KOPT-K1 (cell line): ENCODE data around the gene KCNS3.

Experiments used
- H3K27ac ChIP-seq: fragments of 200-600 bp; sonication (generic); 2 replicates; pipeline ENCODE4 v1.5.1; 2016; ENCODE audit warnings: antibody characterized with exemption, mild to moderate bottlenecking, low read depth, low read length; ENCODE audit not compliant: poor library complexity, severe bottlenecking
- H3K36me3 ChIP-seq: fragments of 200-600 bp; sonication (generic); 2 replicates; pipeline ENCODE4 v1.5.1; 2017; ENCODE audit warnings: antibody characterized with exemption, mild to moderate bottlenecking, low read length, moderate library complexity; ENCODE audit not compliant: insufficient read depth
- H3K9me3 ChIP-seq: fragments of 200-600 bp; sonication (generic); 2 replicates; pipeline ENCODE4 v1.5.1; 2017; ENCODE audit warnings: antibody characterized with exemption, low read length, mild to moderate bottlenecking; ENCODE audit not compliant: insufficient read depth, poor library complexity, severe bottlenecking

Gene KCNS3

GRCh38 chr2:17878281-17879136, at the start of gene KCNS3:
Gene KCNS3 (plus strand): TSS chr2:17878667. CDS start chr2:17931009, 52,342 bp downstream.
- Histone ChIP-seq H3K27ac (no peak within 1 kb of the TSS), H3K9me3 (peaks cover 23% of the 10 kb centered on the region), H3K36me3 (no peaks in the 10 kb centered on the region)

GRCh38 chr2:17830053-17831034, 48.1 kb upstream of the KCNS3 start:
- Histone ChIP-seq H3K27ac (no peak overlapping the region), H3K36me3 (no peaks in the 10 kb centered on the region), H3K9me3 (no peaks in the 10 kb centered on the region)

- H3K9me3 ChIP-seq: no peaks in the 10 kb centered on the region
- no peak overlapping the region for H3K27ac ChIP-seq
- no peaks in the 10 kb centered on the region for H3K36me3 ChIP-seq
Observed at GRCh38 chr2:17835516-17835915, 43.0 kb upstream of the KCNS3 start.

- H3K27ac ChIP-seq: no peak overlapping the region
- no peaks in the 10 kb centered on the region for H3K9me3 ChIP-seq
- H3K36me3 ChIP-seq: no peaks in the 10 kb centered on the region
Observed at GRCh38 chr2:17839959-17840358, 38.5 kb upstream of the KCNS3 start.

- H3K36me3 ChIP-seq: no peaks in the 10 kb centered on the region
- H3K9me3 ChIP-seq: no peaks in the 10 kb centered on the region
- H3K27ac ChIP-seq: no peak overlapping the region
Observed at GRCh38 chr2:17843457-17843856, 35.0 kb upstream of the KCNS3 start.

- Histone ChIP-seq H3K36me3 (no peaks in the 10 kb centered on the region), H3K27ac (no peak overlapping the region), H3K9me3 (no peaks in the 10 kb centered on the region)
Observed at GRCh38 chr2:17845806-17846205, 32.7 kb upstream of the KCNS3 start.

- Histone ChIP-seq H3K9me3 (no peaks in the 10 kb centered on the region), H3K27ac (no peak overlapping the region), H3K36me3 (no peaks in the 10 kb centered on the region)
Observed at GRCh38 chr2:17846676-17847075, 31.8 kb upstream of the KCNS3 start.

- Histone ChIP-seq H3K27ac (no peak overlapping the region), H3K9me3 (no peaks in the 10 kb centered on the region), H3K36me3 (no peaks in the 10 kb centered on the region)
Observed at GRCh38 chr2:17847236-17847635, 31.2 kb upstream of the KCNS3 start.

GRCh38 chr2:17849275-17849674, 29.2 kb upstream of the KCNS3 start:
- no peak overlapping the region for H3K27ac ChIP-seq
- H3K36me3 ChIP-seq: no peaks in the 10 kb centered on the region
- no peaks in the 10 kb centered on the region for H3K9me3 ChIP-seq

GRCh38 chr2:17850151-17850550, 28.3 kb upstream of the KCNS3 start:
- H3K9me3 ChIP-seq: no peaks in the 10 kb centered on the region
- no peaks in the 10 kb centered on the region for H3K36me3 ChIP-seq

GRCh38 chr2:17851731-17852585, 26.5 kb upstream of the KCNS3 start:
- Histone ChIP-seq H3K27ac (no peak overlapping the region), H3K9me3 (no peaks in the 10 kb centered on the region)

More at GRCh38 chr2:17850151-17850550, 28.3 kb upstream of the KCNS3 start:
- H3K27ac ChIP-seq: no peak overlapping the region

GRCh38 chr2:17853799-17854198, 24.7 kb upstream of the KCNS3 start:
- Histone ChIP-seq H3K27ac (no peak overlapping the region), H3K9me3 (no peaks in the 10 kb centered on the region), H3K36me3 (no peaks in the 10 kb centered on the region)

More at GRCh38 chr2:17851731-17852585, 26.5 kb upstream of the KCNS3 start:
- H3K36me3 ChIP-seq: no peaks in the 10 kb centered on the region

- H3K9me3 ChIP-seq: no peaks in the 10 kb centered on the region
- no peak overlapping the region for H3K27ac ChIP-seq
- H3K36me3 ChIP-seq: no peaks in the 10 kb centered on the region
Observed at GRCh38 chr2:17857021-17857420, 21.4 kb upstream of the KCNS3 start.

- no peaks in the 10 kb centered on the region for H3K36me3 ChIP-seq
- no peak overlapping the region for H3K27ac ChIP-seq
- no peaks in the 10 kb centered on the region for H3K9me3 ChIP-seq
Observed at GRCh38 chr2:17858064-17858463, 20.4 kb upstream of the KCNS3 start.
